Measurements from ENCODE around the gene NOS1AP. TPM values are rescaled to one million over a fixed set of nuclear protein-coding genes. Genes with fewer than 3 reads are reported as not detected.

The NOS1AP gene
- total and polyA plus RNA-seq, 2 donors from 2014 or later, result 0.47 to 10.7 TPM

DNA sequence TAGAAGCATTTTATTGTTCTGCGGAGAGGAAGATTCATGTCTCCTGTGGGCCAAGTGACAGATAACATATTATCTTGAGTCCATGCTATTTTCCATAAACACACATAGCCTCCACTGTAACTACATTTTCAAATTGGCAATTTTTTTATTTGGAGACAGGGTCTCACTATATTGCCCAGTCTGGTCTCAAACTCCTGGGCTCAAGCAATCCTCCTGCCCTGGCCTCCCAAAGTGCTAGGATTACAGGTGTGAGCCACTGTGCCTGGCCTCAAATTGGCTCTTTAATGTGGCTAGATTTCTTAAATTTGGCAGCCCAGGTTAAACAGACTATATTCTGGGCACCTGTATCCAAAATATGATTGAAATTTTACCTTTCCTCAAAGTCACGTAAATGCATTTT is 13.8 kb downstream of the NOS1AP start:
- no peak for DNase-seq

DNA sequence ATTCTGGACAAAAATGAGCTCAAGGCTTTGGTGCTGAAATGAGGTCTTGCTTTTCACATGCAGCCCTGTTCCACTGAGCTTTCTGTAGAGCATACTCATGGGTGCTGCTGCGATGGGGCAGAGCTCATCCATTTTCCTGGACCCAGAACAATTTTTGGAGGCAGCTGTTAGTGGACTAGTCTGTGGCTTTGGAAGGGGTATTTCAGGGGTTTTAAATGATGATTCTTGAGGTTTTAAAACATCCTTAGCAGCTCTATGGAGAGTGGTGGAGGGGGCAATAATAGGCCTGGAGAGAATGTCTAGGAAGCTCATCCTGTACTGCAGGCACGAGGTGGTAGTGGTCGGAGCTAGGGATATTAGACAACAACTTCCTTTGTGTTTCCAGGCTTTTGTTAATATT is 16.5 kb downstream of the NOS1AP start:
- H3K9ac ChIP-seq (ENCODE audit: low read length in 3 of 3), result no peak overlapping the region
- intact Hi-C loops (cut with DNase I), result no loop called here
- no peaks in the 10 kb centered on the region for H3K36me3 ChIP-seq (ENCODE audit: control insufficient read depth in 2 of 3, insufficient read depth in 3 of 3, low read length in 3 of 3)
- H3K9me3 ChIP-seq (ENCODE audit: control insufficient read depth in 2 of 3, insufficient read depth in 1 of 3, low read length in 3 of 3), result no peaks in the 10 kb centered on the region
- no peak overlapping the region for H3K4me3 ChIP-seq (ENCODE audit: low read length in 3 of 3)
- TF ChIP-seq, protein P1, sequence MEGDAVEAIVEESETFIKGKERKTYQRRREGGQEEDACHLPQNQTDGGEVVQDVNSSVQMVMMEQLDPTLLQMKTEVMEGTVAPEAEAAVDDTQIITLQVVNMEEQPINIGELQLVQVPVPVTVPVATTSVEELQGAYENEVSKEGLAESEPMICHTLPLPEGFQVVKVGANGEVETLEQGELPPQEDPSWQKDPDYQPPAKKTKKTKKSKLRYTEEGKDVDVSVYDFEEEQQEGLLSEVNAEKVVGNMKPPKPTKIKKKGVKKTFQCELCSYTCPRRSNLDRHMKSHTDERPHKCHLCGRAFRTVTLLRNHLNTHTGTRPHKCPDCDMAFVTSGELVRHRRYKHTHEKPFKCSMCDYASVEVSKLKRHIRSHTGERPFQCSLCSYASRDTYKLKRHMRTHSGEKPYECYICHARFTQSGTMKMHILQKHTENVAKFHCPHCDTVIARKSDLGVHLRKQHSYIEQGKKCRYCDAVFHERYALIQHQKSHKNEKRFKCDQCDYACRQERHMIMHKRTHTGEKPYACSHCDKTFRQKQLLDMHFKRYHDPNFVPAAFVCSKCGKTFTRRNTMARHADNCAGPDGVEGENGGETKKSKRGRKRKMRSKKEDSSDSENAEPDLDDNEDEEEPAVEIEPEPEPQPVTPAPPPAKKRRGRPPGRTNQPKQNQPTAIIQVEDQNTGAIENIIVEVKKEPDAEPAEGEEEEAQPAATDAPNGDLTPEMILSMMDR (IDR thresholded peaks at IDR 0.05; ENCODE audit: borderline replicate concordance, extremely low read depth, insufficient read depth), result no peak
- H3K27ac ChIP-seq (ENCODE audit: low read depth in 2 of 2, low read length in 2 of 2), result no peak overlapping the region
- H3K27me3 ChIP-seq (ENCODE audit: control insufficient read depth, insufficient read depth, low read length), result no peaks in the 10 kb centered on the region
- DNase-seq (no peak), FAIRE-seq (no peak)
- no peaks in the 10 kb centered on the region for H3K4me1 ChIP-seq (ENCODE audit: control insufficient read depth in 2 of 3, insufficient read depth in 2 of 3, low read depth in 1 of 3, low read length in 3 of 3)

More for the DNA sequence above, 13.8 kb downstream of the NOS1AP start:
- no peaks in the 10 kb centered on the region for H3K9me3 ChIP-seq (ENCODE audit: control insufficient read depth in 2 of 3, insufficient read depth in 1 of 3, low read length in 3 of 3)
- H3K4me1 ChIP-seq (ENCODE audit: control insufficient read depth in 2 of 3, insufficient read depth in 2 of 3, low read depth in 1 of 3, low read length in 3 of 3), result peaks cover 0 to 2% (median 0%) of the 10 kb centered on the region in 3 donors
- intact Hi-C loops (cut with DNase I), result no loop called here
- H3K9ac ChIP-seq (ENCODE audit: low read length in 3 of 3), result no peak overlapping the region
- TF ChIP-seq, protein P1 (IDR thresholded peaks at IDR 0.05; ENCODE audit: borderline replicate concordance, extremely low read depth, insufficient read depth), result no peak
- H3K27me3 ChIP-seq (ENCODE audit: control insufficient read depth, insufficient read depth, low read length), result no peaks in the 10 kb centered on the region
- no peaks in the 10 kb centered on the region for H3K36me3 ChIP-seq (ENCODE audit: control insufficient read depth in 2 of 3, insufficient read depth in 3 of 3, low read length in 3 of 3)
- H3K4me3 ChIP-seq (ENCODE audit: low read length in 3 of 3), result no peak overlapping the region
- H3K27ac ChIP-seq (ENCODE audit: low read depth in 2 of 2, low read length in 2 of 2), result no peak overlapping the region
- FAIRE-seq, result no peak

DNA sequence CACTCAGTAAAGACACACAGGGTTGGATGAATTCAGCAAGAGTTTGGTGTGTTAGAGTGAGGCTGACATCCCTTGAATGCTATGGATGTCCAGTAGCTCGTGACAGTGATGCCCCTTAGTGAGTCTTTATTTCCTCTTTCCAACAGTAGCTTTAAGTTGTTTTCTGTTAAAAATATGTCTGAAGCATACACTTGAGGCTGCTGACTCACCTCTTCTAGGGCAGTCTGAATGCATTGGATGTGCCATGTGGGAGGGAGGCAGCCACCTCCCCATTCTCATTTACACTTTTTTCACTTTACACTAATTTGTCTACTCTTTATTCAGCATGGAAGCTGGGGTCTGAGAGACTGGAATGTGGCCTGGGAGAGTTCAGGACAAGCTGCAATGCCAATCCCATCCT is 17.6 kb downstream of the NOS1AP start:
- H3K9me3 ChIP-seq (ENCODE audit: control insufficient read depth in 2 of 3, insufficient read depth in 1 of 3, low read length in 3 of 3), result no peaks in the 10 kb centered on the region
- H3K4me3 ChIP-seq (ENCODE audit: low read length in 3 of 3), result no peak overlapping the region
- no peaks in the 10 kb centered on the region for H3K27me3 ChIP-seq (ENCODE audit: control insufficient read depth, insufficient read depth, low read length)
- FAIRE-seq, result no peak
- H3K27ac ChIP-seq (ENCODE audit: low read depth in 2 of 2, low read length in 2 of 2), result no peak overlapping the region
- H3K36me3 ChIP-seq (ENCODE audit: control insufficient read depth in 2 of 3, insufficient read depth in 3 of 3, low read length in 3 of 3), result no peaks in the 10 kb centered on the region
- no peak overlapping the region for H3K9ac ChIP-seq (ENCODE audit: low read length in 3 of 3)
- H3K4me1 ChIP-seq (ENCODE audit: control insufficient read depth in 2 of 3, insufficient read depth in 2 of 3, low read depth in 1 of 3, low read length in 3 of 3), result peaks cover 0 to 4% (median 2%) of the 10 kb centered on the region in 3 donors
- intact Hi-C loops (cut with DNase I), result no loop called here
- DNase-seq, result no peak
- TF ChIP-seq, protein P1 (IDR thresholded peaks at IDR 0.05; ENCODE audit: borderline replicate concordance, extremely low read depth, insufficient read depth), result no peak

DNA sequence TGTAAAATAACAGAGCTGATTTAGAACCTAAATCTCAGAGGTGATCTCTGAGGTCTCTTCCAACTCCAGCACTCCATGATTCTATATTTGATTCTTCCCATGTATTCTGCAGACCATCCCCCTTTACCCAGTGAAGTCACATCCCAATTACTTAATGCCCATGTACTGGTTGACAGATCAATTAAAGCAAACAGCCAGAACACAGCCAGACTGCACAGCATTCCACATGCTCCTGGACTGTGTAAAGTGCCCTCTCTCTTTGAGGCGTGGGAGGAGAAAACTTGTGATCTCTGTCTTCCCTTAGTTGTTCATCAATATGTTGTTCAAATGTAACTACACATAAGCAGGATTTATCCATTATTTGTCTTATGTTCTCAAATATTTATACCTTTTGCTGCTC is 18.1 kb downstream of the NOS1AP start:
- TF ChIP-seq, protein P1 (IDR thresholded peaks at IDR 0.05; ENCODE audit: borderline replicate concordance, extremely low read depth, insufficient read depth), result no peak
- H3K9ac ChIP-seq (ENCODE audit: low read length in 3 of 3), result no peak overlapping the region
- DNase-seq (no peak), FAIRE-seq (no peak)
- no peaks in the 10 kb centered on the region for H3K9me3 ChIP-seq (ENCODE audit: control insufficient read depth in 2 of 3, insufficient read depth in 1 of 3, low read length in 3 of 3)
- no peaks in the 10 kb centered on the region for H3K27me3 ChIP-seq (ENCODE audit: control insufficient read depth, insufficient read depth, low read length)
- peaks cover 0 to 5% (median 4%) of the 10 kb centered on the region in 3 donors for H3K4me1 ChIP-seq (ENCODE audit: control insufficient read depth in 2 of 3, insufficient read depth in 2 of 3, low read depth in 1 of 3, low read length in 3 of 3)
- intact Hi-C loops (cut with DNase I), result no loop called here
- H3K27ac ChIP-seq (ENCODE audit: low read depth in 2 of 2, low read length in 2 of 2), result no peak overlapping the region
- no peaks in the 10 kb centered on the region for H3K36me3 ChIP-seq (ENCODE audit: control insufficient read depth in 2 of 3, insufficient read depth in 3 of 3, low read length in 3 of 3)
- no peak overlapping the region for H3K4me3 ChIP-seq (ENCODE audit: low read length in 3 of 3)
